MM.1S (cell line): ENCODE measurements around the gene CIT.

Experiments
- DNase-seq: peaks from one replicate; pipeline ENCODE4 v3.0.0-alpha.2; 2015
- H2AFZ ChIP-seq: fragments of 300-600 bp; sonication (generic); 2 replicates; pipeline ENCODE4 v1.6.0; 2016; ENCODE audit warnings: antibody characterized with exemption, low read length
- H3F3A ChIP-seq: fragments of 300-600 bp; sonication (generic); 2 replicates; pipeline ENCODE4 v1.6.1; 2016; ENCODE audit warnings: mild to moderate bottlenecking, antibody characterized with exemption, low read length, moderate library complexity, mixed read lengths; ENCODE audit not compliant: insufficient read depth
- H3K27ac ChIP-seq: fragments of 300-600 bp; sonication (generic); 2 replicates; pipeline ENCODE4 v1.5.1; 2016; ENCODE audit warnings: mild to moderate bottlenecking, low read length
- H3K27me3 ChIP-seq: fragments of 300-600 bp; sonication (generic); replicated peaks from 2 replicates; pipeline ENCODE4 v1.6.0; 2016; ENCODE audit warnings: low read length; ENCODE audit not compliant: insufficient read depth
- H3K36me3 ChIP-seq: fragments of 300-600 bp; sonication (generic); replicated peaks from 2 replicates; pipeline ENCODE4 v1.6.1; 2016; ENCODE audit warnings: mild to moderate bottlenecking, low read length, mixed read lengths; ENCODE audit not compliant: insufficient read depth
- H3K4me1 ChIP-seq: fragments of 300-600 bp; sonication (generic); 2 replicates; pipeline ENCODE4 v1.6.1; 2016; ENCODE audit warnings: low read length, mixed read lengths
- H3K4me2 ChIP-seq: fragments of 300-600 bp; sonication (generic); 2 replicates; pipeline ENCODE4 v1.6.0; 2016; ENCODE audit warnings: low read depth, low read length
- H3K4me3 ChIP-seq: fragments of 300-600 bp; sonication (generic); 2 replicates; pipeline ENCODE4 v1.5.1; 2016; ENCODE audit warnings: low read length, mixed read lengths
- H3K79me2 ChIP-seq: fragments of 300-600 bp; sonication (generic); 2 replicates; pipeline ENCODE4 v1.6.1; 2016; ENCODE audit warnings: mixed run types, low read length, mixed read lengths
- H3K9ac ChIP-seq: fragments of 300-600 bp; sonication (generic); 2 replicates; pipeline ENCODE4 v1.6.1; 2016; ENCODE audit warnings: low read length, mixed read lengths
- H3K9me2 ChIP-seq: fragments of 300-600 bp; sonication (generic); replicated peaks from 2 replicates; pipeline ENCODE4 v1.6.1; 2016; ENCODE audit warnings: mild to moderate bottlenecking, low read length, mixed read lengths; ENCODE audit not compliant: insufficient read depth
- H3K9me3 ChIP-seq: fragments of 300-600 bp; sonication (generic); replicated peaks from 2 replicates; pipeline ENCODE4 v1.6.1; 2016; ENCODE audit warnings: mild to moderate bottlenecking, low read length, mixed read lengths; ENCODE audit not compliant: insufficient read depth
- H4K20me1 ChIP-seq: fragments of 300-600 bp; sonication (generic); 2 replicates; pipeline ENCODE4 v1.6.1; 2016; ENCODE audit warnings: mild to moderate bottlenecking, low read length, moderate library complexity, mixed read lengths; ENCODE audit not compliant: insufficient read depth
- CTCF ChIP-seq: fragments of 300-600 bp; sonication (generic); IDR thresholded peaks from 2 replicates; pipeline ENCODE4 v1.5.1; 2016; ENCODE audit warnings: antibody characterized with exemption, low read length, mixed read lengths
- EZH2 ChIP-seq: fragments of 300-600 bp; sonication (generic); optimal IDR thresholded peaks from 2 replicates; pipeline ENCODE3; 2017; ENCODE audit warnings: low read depth, mild to moderate bottlenecking, antibody characterized with exemption, low read length, mixed read lengths
- EZH2phosphoT487 ChIP-seq: fragments of 300-600 bp; sonication (generic); IDR thresholded peaks from 2 replicates; pipeline ENCODE4 v1.6.1; 2018; ENCODE audit warnings: antibody characterized with exemption, low read length

CIT gene

GRCh38 chr12:119876761-119877638 lies at the start of gene CIT:
CIT (minus strand) TSS chr12:119877320; CDS start chr12:119876168, 1,152 bp downstream.
- peak; percentile 81 for DNase-seq
- Histone ChIP-seq H2AFZ (peak within 1 kb of the TSS; percentile 79), H3K36me3 (no peaks in the 10 kb centered on the region)

GRCh38 chr12:119925269-119925668 lies 48.1 kb upstream of the CIT start:
- no peak overlapping the region for H2AFZ ChIP-seq

More at GRCh38 chr12:119876761-119877638, at the start of gene CIT:
- Histone ChIP-seq H3K9me3 (no peaks in the 10 kb centered on the region), H3K9ac (peak within 1 kb of the TSS; percentile 67), H3K27ac (no peak within 1 kb of the TSS), H3F3A (no peaks in the 10 kb centered on the region), H3K79me2 (peaks cover 13% of the 10 kb centered on the region), H3K27me3 (no peaks in the 10 kb centered on the region), H3K4me1 (no peaks in the 10 kb centered on the region), H3K9me2 (no peaks in the 10 kb centered on the region), H3K4me3 (peak within 1 kb of the TSS; percentile 84), H3K4me2 (peak within 1 kb of the TSS; percentile 72), H4K20me1 (no peaks in the 10 kb centered on the region)
- TF ChIP-seq CTCF (no peak), EZH2 (no peak), EZH2phosphoT487 (no peak)

GRCh38 chr12:119920064-119920463 lies 42.9 kb upstream of the CIT start:
- Histone ChIP-seq H2AFZ (no peak overlapping the region), H4K20me1 (no peaks in the 10 kb centered on the region), H3K27ac (no peak overlapping the region), H3K9me2 (no peaks in the 10 kb centered on the region), H3K79me2 (no peaks in the 10 kb centered on the region), H3K9me3 (no peaks in the 10 kb centered on the region), H3K4me2 (no peak overlapping the region), H3K4me1 (no peaks in the 10 kb centered on the region), H3K36me3 (no peaks in the 10 kb centered on the region), H3K27me3 (no peaks in the 10 kb centered on the region), H3K9ac (no peak overlapping the region), H3K4me3 (no peak overlapping the region), H3F3A (no peaks in the 10 kb centered on the region)
- no peak for DNase-seq
- TF ChIP-seq EZH2phosphoT487: no peak
- no peak for TF ChIP-seq CTCF
- TF ChIP-seq EZH2: no peak

More at GRCh38 chr12:119925269-119925668, 48.1 kb upstream of the CIT start:
- Histone ChIP-seq H3K4me2 (no peak overlapping the region), H3K4me1 (no peaks in the 10 kb centered on the region), H3K79me2 (no peaks in the 10 kb centered on the region), H4K20me1 (no peaks in the 10 kb centered on the region), H3K36me3 (no peaks in the 10 kb centered on the region), H3K9me2 (no peaks in the 10 kb centered on the region), H3K27me3 (no peaks in the 10 kb centered on the region), H3K9me3 (no peaks in the 10 kb centered on the region), H3K4me3 (no peak overlapping the region), H3K27ac (no peak overlapping the region), H3F3A (no peaks in the 10 kb centered on the region), H3K9ac (no peak overlapping the region)
- DNase-seq: no peak
- TF ChIP-seq CTCF: no peak
- TF ChIP-seq EZH2phosphoT487: no peak
- TF ChIP-seq EZH2: no peak
